ENCODE measurements around the gene ELFN2. TPM values are rescaled to one million over a fixed set of nuclear protein-coding genes. Genes with fewer than 3 reads are reported as not detected.

Gene ELFN2
- total and polyA plus RNA-seq, 3 experiments from 2014 or later: 0.02 to 0.20 (median 0.09) TPM

DNA sequence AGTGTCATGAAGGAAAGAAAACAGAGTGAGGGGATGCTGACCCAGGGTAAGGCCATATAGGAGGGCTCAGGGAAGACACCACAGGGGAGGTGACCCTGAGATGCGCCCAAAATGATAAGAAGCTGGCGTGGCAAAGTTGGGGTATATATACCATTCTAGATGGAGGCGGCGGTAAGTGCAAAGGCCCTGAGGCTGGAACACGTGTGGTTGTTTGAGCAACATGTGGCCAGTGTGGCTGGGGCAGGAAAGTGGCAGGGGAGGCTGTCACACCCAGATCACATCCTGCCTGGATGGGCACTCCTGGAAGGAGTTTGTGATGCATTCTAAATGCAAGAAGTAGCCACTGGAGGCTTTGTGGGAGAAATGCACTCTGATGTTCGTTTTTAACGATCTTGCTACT lies 74.8 kb downstream of the ELFN2 start:
- no peaks in the 10 kb centered on the region for H3K36me3 ChIP-seq (ENCODE audit: insufficient read depth, low read length)
- H3K36me3 Mint-ChIP-seq: no peaks in the 10 kb centered on the region
- H3K4me3 Mint-ChIP-seq: no peak overlapping the region
- no peak overlapping the region for H3K27ac ChIP-seq (ENCODE audit: low read depth, low read length)
- no peaks in the 10 kb centered on the region for H3K4me1 Mint-ChIP-seq
- POLR2A ChIA-PET: no interaction called here
- no peaks in the 10 kb centered on the region for H3K4me1 ChIP-seq (ENCODE audit: insufficient read depth, low read length)
- H3K9me3 Mint-ChIP-seq: peaks cover 0 to 2% (median 0%) of the 10 kb centered on the region in 5 donors
- H3K4me3 ChIP-seq (ENCODE audit: low read length): no peak overlapping the region
- H3K27me3 Mint-ChIP-seq: peaks cover 4 to 13% of the 10 kb centered on the region in 2 donors
- CTCF ChIA-PET: no interaction called here
- no peak for DNase-seq
- no peaks in the 10 kb centered on the region for H3K27me3 ChIP-seq (ENCODE audit: insufficient read depth, low read length, poor library complexity, severe bottlenecking)
- no peak overlapping the region for H3K27ac Mint-ChIP-seq
- H3K9me3 ChIP-seq (ENCODE audit: low read length): no peaks in the 10 kb centered on the region

- POLR2A ChIA-PET: no interaction called here
- H3K4me3 Mint-ChIP-seq: no peak overlapping the region
- CTCF ChIA-PET: no interaction called here
Measured at GRCh38 chr22:37351232-37351631, 76.0 kb downstream of the ELFN2 start.

GRCh38 chr22:37349043-37349814 lies 78.0 kb downstream of the ELFN2 start:
- no peak overlapping the region for H3K4me3 ChIP-seq (ENCODE audit: low read length)
- no peaks in the 10 kb centered on the region for H3K4me1 ChIP-seq (ENCODE audit: insufficient read depth, low read length)
- no peak for DNase-seq
- no peak overlapping the region for H3K27ac ChIP-seq (ENCODE audit: low read depth, low read length)
- ChIA-PET POLR2A (no interaction called here), CTCF (no interaction called here)
- H3K9me3 ChIP-seq (ENCODE audit: low read length): no peaks in the 10 kb centered on the region
- Mint-ChIP-seq H3K27ac (no peak overlapping the region), H3K4me1 (no peaks in the 10 kb centered on the region), H3K9me3 (peaks cover 0 to 2% (median 0%) of the 10 kb centered on the region in 5 donors), H3K36me3 (no peaks in the 10 kb centered on the region), H3K27me3 (peaks cover 7 to 9% of the 10 kb centered on the region in 2 donors), H3K4me3 (peak overlapping the region in 1 of 7 donors; percentile 23)
- no peaks in the 10 kb centered on the region for H3K36me3 ChIP-seq (ENCODE audit: insufficient read depth, low read length)
- H3K27me3 ChIP-seq (ENCODE audit: insufficient read depth, low read length, poor library complexity, severe bottlenecking): no peaks in the 10 kb centered on the region

More at GRCh38 chr22:37351232-37351631, 76.0 kb downstream of the ELFN2 start:
- Mint-ChIP-seq H3K27me3 (peaks cover 4 to 7% of the 10 kb centered on the region in 2 donors), H3K27ac (no peak overlapping the region), H3K36me3 (no peaks in the 10 kb centered on the region), H3K9me3 (peaks cover 0 to 2% (median 0%) of the 10 kb centered on the region in 5 donors), H3K4me1 (no peaks in the 10 kb centered on the region)
- Histone ChIP-seq H3K4me3 (ENCODE audit: low read length) (no peak overlapping the region), H3K27me3 (ENCODE audit: insufficient read depth, low read length, poor library complexity, severe bottlenecking) (no peaks in the 10 kb centered on the region), H3K36me3 (ENCODE audit: insufficient read depth, low read length) (no peaks in the 10 kb centered on the region), H3K27ac (ENCODE audit: low read depth, low read length) (no peak overlapping the region), H3K9me3 (ENCODE audit: low read length) (no peaks in the 10 kb centered on the region), H3K4me1 (ENCODE audit: insufficient read depth, low read length) (no peaks in the 10 kb centered on the region)
- DNase-seq: no peak

DNA sequence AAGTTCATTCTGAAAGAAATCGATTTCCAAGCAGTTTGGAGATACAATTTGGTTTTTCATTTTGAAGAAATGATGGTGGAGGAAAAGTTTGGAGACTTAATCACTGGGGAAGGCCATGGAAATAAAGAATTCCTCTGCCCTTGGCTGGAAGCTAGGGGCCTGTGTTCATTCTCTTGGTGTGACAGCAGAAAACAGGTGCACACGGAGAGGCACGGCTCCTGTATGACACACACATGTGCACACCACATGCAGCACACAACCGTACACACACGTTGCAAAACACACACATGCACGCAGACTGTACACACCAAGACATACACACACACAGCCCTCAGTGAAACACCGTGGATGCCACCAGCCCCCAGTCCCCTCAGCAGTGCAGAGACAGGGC lies 80.8 kb downstream of the ELFN2 start:
- Mint-ChIP-seq H3K27me3 (peaks cover 7 to 8% of the 10 kb centered on the region in 2 donors), H3K9me3 (no peaks in the 10 kb centered on the region), H3K4me1 (no peaks in the 10 kb centered on the region), H3K36me3 (no peaks in the 10 kb centered on the region), H3K4me3 (no peak overlapping the region), H3K27ac (no peak overlapping the region)
- no peaks in the 10 kb centered on the region for H3K9me3 ChIP-seq (ENCODE audit: low read length)
- H3K36me3 ChIP-seq (ENCODE audit: insufficient read depth, low read length): no peaks in the 10 kb centered on the region
- CTCF ChIA-PET: no interaction called here
- no peak overlapping the region for H3K4me3 ChIP-seq (ENCODE audit: low read length)
- POLR2A ChIA-PET: no interaction called here
- no peaks in the 10 kb centered on the region for H3K27me3 ChIP-seq (ENCODE audit: insufficient read depth, low read length, poor library complexity, severe bottlenecking)
- DNase-seq: no peak
- H3K27ac ChIP-seq (ENCODE audit: low read depth, low read length): no peak overlapping the region
- no peaks in the 10 kb centered on the region for H3K4me1 ChIP-seq (ENCODE audit: insufficient read depth, low read length)

DNA sequence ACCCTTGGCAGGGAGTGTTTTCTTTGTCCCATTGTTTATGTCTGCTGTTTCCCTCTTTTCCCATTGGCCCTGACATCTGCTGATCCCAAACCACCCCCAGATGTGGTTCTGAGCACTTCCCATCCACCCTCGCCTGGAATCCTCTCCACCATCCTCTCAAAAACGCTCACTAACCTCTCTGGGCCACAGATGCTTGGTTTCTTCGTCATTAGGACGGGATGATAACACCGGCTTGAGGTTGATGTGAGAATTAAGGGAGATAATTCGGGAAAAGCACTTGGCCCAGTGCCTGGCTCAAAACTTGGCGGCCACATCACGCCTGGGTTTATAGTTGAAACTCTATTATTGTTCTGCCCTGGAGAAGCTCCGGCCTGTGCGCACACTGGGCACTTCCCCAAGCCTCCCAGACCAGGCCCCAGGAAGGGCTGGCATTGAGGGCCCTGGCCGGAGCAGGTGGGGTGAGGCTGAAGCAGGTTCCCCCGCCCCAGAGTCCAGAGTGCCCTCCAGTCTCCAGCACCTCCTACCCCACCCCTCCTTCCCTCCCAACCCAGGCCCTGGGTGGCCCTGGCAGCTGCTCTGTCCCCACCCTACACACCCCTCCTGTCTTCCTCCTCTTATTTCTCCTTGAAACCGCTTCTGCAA lies 81.3 kb downstream of the ELFN2 start:
- Histone ChIP-seq H3K4me1 (ENCODE audit: insufficient read depth, low read length) (no peaks in the 10 kb centered on the region), H3K36me3 (ENCODE audit: insufficient read depth, low read length) (no peaks in the 10 kb centered on the region), H3K9me3 (ENCODE audit: low read length) (no peaks in the 10 kb centered on the region), H3K4me3 (ENCODE audit: low read length) (no peak overlapping the region), H3K27ac (ENCODE audit: low read depth, low read length) (no peak overlapping the region), H3K27me3 (ENCODE audit: insufficient read depth, low read length, poor library complexity, severe bottlenecking) (no peaks in the 10 kb centered on the region)
- no peaks in the 10 kb centered on the region for H3K9me3 Mint-ChIP-seq
- CTCF ChIA-PET: no interaction called here
- no peak overlapping the region for H3K4me3 Mint-ChIP-seq
- no peaks in the 10 kb centered on the region for H3K36me3 Mint-ChIP-seq
- no peak overlapping the region for H3K27ac Mint-ChIP-seq
- peaks cover 7 to 9% of the 10 kb centered on the region in 2 donors for H3K27me3 Mint-ChIP-seq
- no peaks in the 10 kb centered on the region for H3K4me1 Mint-ChIP-seq
- POLR2A ChIA-PET: no interaction called here
- no peak for DNase-seq

DNA sequence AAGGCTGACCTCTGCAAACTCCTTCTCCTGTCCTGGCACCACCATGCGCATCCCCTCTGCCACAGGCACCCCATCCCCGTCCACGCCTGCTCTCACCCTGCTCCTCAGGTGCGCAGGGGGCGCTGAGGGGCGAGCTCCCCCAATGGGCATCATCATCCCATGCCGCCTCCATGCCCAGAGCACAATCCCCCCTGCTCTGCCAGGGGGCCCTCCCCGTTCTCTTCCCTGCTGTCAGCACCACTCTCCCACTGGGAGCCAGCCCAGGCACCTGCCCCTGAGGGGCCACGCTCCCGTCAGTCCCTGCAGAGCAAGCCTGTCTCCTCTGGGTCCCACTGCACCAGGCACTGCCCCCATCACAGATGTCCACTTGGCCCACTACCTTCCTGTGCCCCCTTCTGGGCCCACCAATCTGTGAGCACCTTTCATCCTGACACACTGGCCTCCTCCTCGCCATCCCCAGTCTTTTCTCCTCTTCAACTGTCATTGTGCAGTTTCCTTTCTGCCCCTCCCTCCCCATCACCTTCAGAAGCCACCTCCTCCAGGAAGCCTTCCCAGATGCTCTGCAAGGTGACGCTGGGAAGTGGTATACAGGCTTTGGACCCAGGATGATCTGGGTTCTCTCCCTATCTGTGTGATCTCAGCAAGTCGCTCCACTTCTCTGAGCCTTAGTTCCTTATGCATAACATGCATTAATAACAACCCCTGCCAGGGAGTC lies 82.4 kb downstream of the ELFN2 start:
- Mint-ChIP-seq H3K27me3 (peaks cover 7 to 9% of the 10 kb centered on the region in 2 donors), H3K9me3 (no peaks in the 10 kb centered on the region)
- CTCF ChIA-PET: no interaction called here

GRCh38 chr22:37343863-37344734 lies 83.2 kb downstream of the ELFN2 start:
- no peaks in the 10 kb centered on the region for H3K9me3 Mint-ChIP-seq
- no peaks in the 10 kb centered on the region for H3K27me3 ChIP-seq (ENCODE audit: insufficient read depth, low read length, poor library complexity, severe bottlenecking)
- no peaks in the 10 kb centered on the region for H3K36me3 Mint-ChIP-seq
- H3K27ac ChIP-seq (ENCODE audit: low read depth, low read length): no peak overlapping the region
- H3K27ac Mint-ChIP-seq: no peak overlapping the region
- H3K27me3 Mint-ChIP-seq: peaks cover 9 to 12% of the 10 kb centered on the region in 2 donors
- ChIA-PET CTCF (no interaction called here), POLR2A (no interaction called here)
- no peaks in the 10 kb centered on the region for H3K36me3 ChIP-seq (ENCODE audit: insufficient read depth, low read length)
- no peak overlapping the region for H3K4me3 ChIP-seq (ENCODE audit: low read length)
- H3K4me1 Mint-ChIP-seq: no peaks in the 10 kb centered on the region
- H3K4me1 ChIP-seq (ENCODE audit: insufficient read depth, low read length): no peaks in the 10 kb centered on the region
- H3K9me3 ChIP-seq (ENCODE audit: low read length): no peaks in the 10 kb centered on the region
- H3K4me3 Mint-ChIP-seq: no peak overlapping the region
- DNase-seq: no peak

More for the DNA sequence above, 82.4 kb downstream of the ELFN2 start:
- Histone ChIP-seq H3K9me3 (ENCODE audit: low read length) (no peaks in the 10 kb centered on the region), H3K36me3 (ENCODE audit: insufficient read depth, low read length) (no peaks in the 10 kb centered on the region), H3K27ac (ENCODE audit: low read depth, low read length) (no peak overlapping the region), H3K4me3 (ENCODE audit: low read length) (no peak overlapping the region), H3K4me1 (ENCODE audit: insufficient read depth, low read length) (no peaks in the 10 kb centered on the region), H3K27me3 (ENCODE audit: insufficient read depth, low read length, poor library complexity, severe bottlenecking) (no peaks in the 10 kb centered on the region)
- no peaks in the 10 kb centered on the region for H3K36me3 Mint-ChIP-seq
- POLR2A ChIA-PET: no interaction called here
- no peaks in the 10 kb centered on the region for H3K4me1 Mint-ChIP-seq
- peak overlapping the region in 2 of 8 donors; percentile 23 for H3K27ac Mint-ChIP-seq
- no peak overlapping the region for H3K4me3 Mint-ChIP-seq
- no peak for DNase-seq

Data from CD8-positive, alpha-beta memory T cell (primary cell).